HUDEP-2 (cell line): ENCODE results near the gene STEAP1B.
"Not testable (repeated sequence)": the region's sequence is repeated elsewhere in the genome, so short reads cannot be mapped to it uniquely, and the experiment has no call there.

Experiments used
- DNase-seq, 76 experiments: peaks; one replicate each; lab custom pipeline; 2025; ENCODE audit not compliant: unreplicated experiment in 76 of 76; lab: John Stamatoyannopoulos, UW

The STEAP1B gene

GRCh38 chr7:22499888-22500689 lies at the start of gene STEAP1B:
TSS of gene STEAP1B (minus strand) at chr7:22500188. CDS start at chr7:22494855, 5,333 bp downstream.
- DNase-seq: peak in 74 of 76 experiments; percentile 10 to 94 (median 80)

- DNase-seq: no peak
These were observed 49.1 kb upstream of the STEAP1B start for GRCh38 chr7:22549051-22549450.

GRCh38 chr7:22548313-22548712 lies 48.3 kb upstream of the STEAP1B start:
- no peak for DNase-seq

GRCh38 chr7:22546769-22547168 lies 46.8 kb upstream of the STEAP1B start:
- no peak for DNase-seq

GRCh38 chr7:22545529-22545928 lies 45.5 kb upstream of the STEAP1B start:
- no peak for DNase-seq

- no peak for DNase-seq
These were observed 44.3 kb upstream of the STEAP1B start for GRCh38 chr7:22544245-22544644.

- no peak for DNase-seq
These were observed 43.2 kb upstream of the STEAP1B start for GRCh38 chr7:22543169-22543568.

GRCh38 chr7:22542669-22543068 lies 42.7 kb upstream of the STEAP1B start:
- no peak for DNase-seq

- no peak for DNase-seq
These were observed 42.3 kb upstream of the STEAP1B start for GRCh38 chr7:22542254-22542653.

- no peak for DNase-seq
These were observed 41.8 kb upstream of the STEAP1B start for GRCh38 chr7:22541789-22542188.

- DNase-seq: not testable (repeated sequence)
These were observed 28.5 kb upstream of the STEAP1B start for GRCh38 chr7:22528537-22528936.

GRCh38 chr7:22524353-22524947 lies 24.5 kb upstream of the STEAP1B start:
- DNase-seq: not testable (repeated sequence)

GRCh38 chr7:22523478-22524352 lies 23.7 kb upstream of the STEAP1B start:
- DNase-seq: not testable (repeated sequence)

GRCh38 chr7:22519560-22519959 lies 19.6 kb upstream of the STEAP1B start:
- DNase-seq: not testable (repeated sequence)

GRCh38 chr7:22516950-22517349 lies 17.0 kb upstream of the STEAP1B start:
- DNase-seq: not testable (repeated sequence)

GRCh38 chr7:22514963-22515362 lies 15.0 kb upstream of the STEAP1B start:
- DNase-seq: not testable (repeated sequence)

GRCh38 chr7:22507320-22507719 lies 7.3 kb upstream of the STEAP1B start:
- not testable (repeated sequence) for DNase-seq

- not testable (repeated sequence) for DNase-seq
These were observed 6.5 kb upstream of the STEAP1B start for GRCh38 chr7:22506316-22507020.

- DNase-seq: not testable (repeated sequence)
These were observed 4.5 kb upstream of the STEAP1B start for GRCh38 chr7:22504519-22504918.

- not testable (repeated sequence) for DNase-seq
These were observed 2.1 kb upstream of the STEAP1B start for GRCh38 chr7:22502104-22502503.
